Cerebellar cortex (tissue), 1 donor: ENCODE measurements around the gene GPRC5D.

Experiments
- DNase-seq: peaks from one replicate; pipeline ENCODE4 v3.0.0-alpha.2; 2015; ENCODE audit warnings: low spot score

GPRC5D gene

GRCh38 chr12:12908252-12908651 is 43.7 kb downstream of the GPRC5D start:
- no peak for DNase-seq

- no peak for DNase-seq
Observed at GRCh38 chr12:12907552-12907951, 44.4 kb downstream of the GPRC5D start.

- no peak for DNase-seq
Observed at GRCh38 chr12:12903642-12904609, 48.0 kb downstream of the GPRC5D start.

GRCh38 chr12:12902036-12902435 is 49.9 kb downstream of the GPRC5D start:
- no peak for DNase-seq

GRCh38 chr12:12901158-12901791 is 50.7 kb downstream of the GPRC5D start:
- DNase-seq, result peak; percentile 31

- DNase-seq, result no peak
Observed at GRCh38 chr12:12900786-12901157, 51.2 kb downstream of the GPRC5D start.

- DNase-seq, result no peak
Observed at GRCh38 chr12:12899530-12900380, 52.2 kb downstream of the GPRC5D start.

- no peak for DNase-seq
Observed at GRCh38 chr12:12898911-12899511, 53.0 kb downstream of the GPRC5D start.

- DNase-seq, result no peak
Observed at GRCh38 chr12:12898136-12898717, 53.7 kb downstream of the GPRC5D start.

- no peak for DNase-seq
Observed at GRCh38 chr12:12897302-12897701, 54.7 kb downstream of the GPRC5D start.

- no peak for DNase-seq
Observed at GRCh38 chr12:12896260-12896659, 55.7 kb downstream of the GPRC5D start.

- no peak for DNase-seq
Observed at GRCh38 chr12:12893438-12893837, 58.5 kb downstream of the GPRC5D start.

GRCh38 chr12:12892681-12893141 is 59.3 kb downstream of the GPRC5D start:
- DNase-seq, result no peak

- no peak for DNase-seq
Observed at GRCh38 chr12:12891881-12892355, 60.1 kb downstream of the GPRC5D start.

GRCh38 chr12:12891080-12891880 is 60.7 kb downstream of the GPRC5D start, which contains the start of gene GPRC5A:
GPRC5A (plus strand) TSS chr12:12891562; CDS start chr12:12908250, 16,688 bp downstream.
- DNase-seq, result peak; percentile 57
